ENCODE results near the gene FAM171A1.

FAM171A1 gene

GRCh38 chr10:15182540-15183207, 188.4 kb downstream of the FAM171A1 start:
- Histone ChIP-seq H3K27ac (no peak overlapping the region), H3K4me1 (no peaks in the 10 kb centered on the region), H3K36me3 (ENCODE audit: control insufficient read depth, insufficient read depth, low read length) (no peaks in the 10 kb centered on the region), H3K4me3 (ENCODE audit: low read depth, low read length) (no peak overlapping the region), H2AFZ (no peak overlapping the region), H3K27me3 (ENCODE audit: control insufficient read depth, insufficient read depth, low read length) (no peaks in the 10 kb centered on the region), H3K9me3 (ENCODE audit: control insufficient read depth, low read length) (no peaks in the 10 kb centered on the region), H3K4me2 (ENCODE audit: low read length) (no peak overlapping the region), H3K9ac (no peak overlapping the region), H3K79me2 (no peaks in the 10 kb centered on the region)
- TF ChIP-seq CTCF (IDR thresholded peaks at IDR 0.05), result no peak

- no peak for TF ChIP-seq CTCF (IDR thresholded peaks at IDR 0.05)
- Histone ChIP-seq H3K4me3 (ENCODE audit: low read depth, low read length) (no peak overlapping the region), H3K9me3 (ENCODE audit: control insufficient read depth, low read length) (no peaks in the 10 kb centered on the region), H3K36me3 (ENCODE audit: control insufficient read depth, insufficient read depth, low read length) (no peaks in the 10 kb centered on the region), H3K27me3 (ENCODE audit: control insufficient read depth, insufficient read depth, low read length) (no peaks in the 10 kb centered on the region), H2AFZ (no peak overlapping the region), H3K4me2 (ENCODE audit: low read length) (no peak overlapping the region), H3K9ac (no peak overlapping the region), H3K27ac (no peak overlapping the region), H3K79me2 (no peaks in the 10 kb centered on the region), H3K4me1 (no peaks in the 10 kb centered on the region)
These were observed 189.4 kb downstream of the FAM171A1 start for GRCh38 chr10:15181576-15182156.

GRCh38 chr10:15180736-15181135, 190.4 kb downstream of the FAM171A1 start:
- no peaks in the 10 kb centered on the region for H3K4me1 ChIP-seq
- TF ChIP-seq CTCF (IDR thresholded peaks at IDR 0.05), result no peak
- no peak overlapping the region for H3K27ac ChIP-seq
- no peak overlapping the region for H3K4me2 ChIP-seq (ENCODE audit: low read length)
- H3K9me3 ChIP-seq (ENCODE audit: control insufficient read depth, low read length), result no peaks in the 10 kb centered on the region
- no peak overlapping the region for H2AFZ ChIP-seq
- H3K79me2 ChIP-seq, result no peaks in the 10 kb centered on the region
- no peaks in the 10 kb centered on the region for H3K36me3 ChIP-seq (ENCODE audit: control insufficient read depth, insufficient read depth, low read length)
- H3K4me3 ChIP-seq (ENCODE audit: low read depth, low read length), result no peak overlapping the region
- H3K27me3 ChIP-seq (ENCODE audit: control insufficient read depth, insufficient read depth, low read length), result no peaks in the 10 kb centered on the region
- no peak overlapping the region for H3K9ac ChIP-seq

- H3K9ac ChIP-seq, result no peak overlapping the region
- H3K4me3 ChIP-seq (ENCODE audit: low read depth, low read length), result no peak overlapping the region
- H3K36me3 ChIP-seq (ENCODE audit: control insufficient read depth, insufficient read depth, low read length), result no peaks in the 10 kb centered on the region
- no peaks in the 10 kb centered on the region for H3K27me3 ChIP-seq (ENCODE audit: control insufficient read depth, insufficient read depth, low read length)
- no peak overlapping the region for H3K4me2 ChIP-seq (ENCODE audit: low read length)
- no peaks in the 10 kb centered on the region for H3K4me1 ChIP-seq
- no peak overlapping the region for H2AFZ ChIP-seq
- no peak for TF ChIP-seq CTCF (IDR thresholded peaks at IDR 0.05)
- H3K27ac ChIP-seq, result no peak overlapping the region
- H3K9me3 ChIP-seq (ENCODE audit: control insufficient read depth, low read length), result no peaks in the 10 kb centered on the region
- H3K79me2 ChIP-seq, result no peaks in the 10 kb centered on the region
These were observed 194.8 kb downstream of the FAM171A1 start for GRCh38 chr10:15176269-15176668.

GRCh38 chr10:15175587-15175986, 195.5 kb downstream of the FAM171A1 start:
- no peaks in the 10 kb centered on the region for H3K36me3 ChIP-seq (ENCODE audit: control insufficient read depth, insufficient read depth, low read length)
- peaks cover 6% of the 10 kb centered on the region for H3K4me1 ChIP-seq
- no peak overlapping the region for H3K9ac ChIP-seq
- no peak overlapping the region for H2AFZ ChIP-seq
- H3K79me2 ChIP-seq, result no peaks in the 10 kb centered on the region
- H3K4me3 ChIP-seq (ENCODE audit: low read depth, low read length), result no peak overlapping the region
- H3K27me3 ChIP-seq (ENCODE audit: control insufficient read depth, insufficient read depth, low read length), result no peaks in the 10 kb centered on the region
- H3K4me2 ChIP-seq (ENCODE audit: low read length), result no peak overlapping the region
- H3K9me3 ChIP-seq (ENCODE audit: control insufficient read depth, low read length), result no peaks in the 10 kb centered on the region
- TF ChIP-seq CTCF (IDR thresholded peaks at IDR 0.05), result no peak
- no peak overlapping the region for H3K27ac ChIP-seq

Data from parathyroid adenoma (tissue), 2 donors.